H54 (cell line): ENCODE data around the gene OPN4.
"Not testable (repeated sequence)": the region's sequence is repeated elsewhere in the genome, so short reads cannot be mapped to it uniquely, and the experiment has no call there.

Experiments
- DNase-seq: peaks from one replicate; pipeline ENCODE4 v3.0.0; 2011; ENCODE audit warnings: low spot score, mixed read lengths; ENCODE audit not compliant: insufficient read length
- FAIRE-seq: peaks from 3 replicates; lab custom pipeline; 2011; peaks lifted over from hg19 to GRCh38; lab: Jason Lieb, UNC
- POLR2A ChIP-seq: IDR thresholded peaks from 2 replicates; pipeline ENCODE4 v1.6.1; 2011; ENCODE audit warnings: low read depth, mild to moderate bottlenecking, low read length

Gene OPN4

DNA sequence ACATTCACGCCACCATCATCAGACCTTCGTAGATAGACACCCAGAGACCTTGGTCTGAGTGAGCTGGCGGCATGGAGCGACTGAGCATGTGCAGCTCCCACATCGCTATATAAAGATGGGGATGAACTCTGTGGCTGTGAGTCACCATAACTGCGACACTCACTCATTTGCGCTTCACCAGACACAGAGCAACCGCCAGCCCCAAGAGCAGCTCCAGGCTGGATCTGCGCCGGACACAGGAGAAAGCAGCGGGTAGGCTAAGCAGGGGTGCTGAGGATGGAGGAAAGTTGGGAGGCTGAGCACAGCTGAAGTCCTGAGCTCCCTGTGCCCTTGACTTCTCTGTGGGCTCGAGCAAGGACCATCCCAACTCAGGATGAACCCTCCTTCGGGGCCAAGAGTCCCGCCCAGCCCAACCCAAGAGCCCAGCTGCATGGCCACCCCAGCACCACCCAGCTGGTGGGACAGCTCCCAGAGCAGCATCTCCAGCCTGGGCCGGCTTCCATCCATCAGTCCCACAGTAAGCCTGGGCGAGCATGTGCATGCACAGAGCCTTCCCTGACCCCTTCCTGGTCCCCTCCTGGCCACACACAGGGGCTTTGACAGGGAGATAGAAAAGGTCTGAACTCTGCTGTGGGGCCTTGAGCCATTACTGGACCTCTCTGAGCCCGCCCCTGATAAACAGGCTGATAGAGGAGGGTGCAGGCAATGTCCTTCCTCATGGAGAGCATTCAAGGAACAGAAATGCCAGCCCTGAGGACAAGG lies at the start of gene OPN4:
OPN4 (plus strand) TSS at position 137 of the 762 bp plus-strand sequence; CDS start at position 374, 237 bp downstream.
- DNase-seq, result peak; percentile 90
- peak; percentile 37 for TF ChIP-seq POLR2A
- FAIRE-seq, result peak; percentile 70

GRCh38 chr10:86607674-86608073 lies 46.7 kb upstream of the OPN4 start:
- no peak for FAIRE-seq
- no peak for DNase-seq
- no peak for TF ChIP-seq POLR2A

DNA sequence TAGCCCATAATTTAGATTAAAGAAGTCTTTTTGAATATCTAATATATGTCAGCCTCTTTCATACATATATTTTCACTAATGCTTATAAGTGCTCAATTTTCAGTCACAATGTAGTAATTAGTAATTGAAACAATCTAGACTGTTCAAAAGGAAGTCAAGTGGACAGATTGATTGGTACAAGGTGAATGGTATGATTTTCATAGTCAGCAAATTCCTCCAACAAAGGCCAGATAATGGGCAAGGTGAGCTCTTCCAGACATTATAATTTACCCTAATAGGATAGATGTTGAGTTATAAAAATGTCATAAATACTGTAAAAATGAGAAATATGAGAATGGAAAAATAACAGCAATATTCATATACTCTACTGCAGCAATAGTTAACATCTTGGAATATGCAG lies 44.4 kb upstream of the OPN4 start:
- no peak for FAIRE-seq
- no peak for DNase-seq
- TF ChIP-seq POLR2A, result no peak

GRCh38 chr10:86611386-86611785 lies 43.0 kb upstream of the OPN4 start:
- DNase-seq (no peak), FAIRE-seq (no peak)
- TF ChIP-seq POLR2A, result no peak

- no peak for TF ChIP-seq POLR2A
- no peak for FAIRE-seq
Measured at GRCh38 chr10:86613096-86613495, 41.3 kb upstream of the OPN4 start.

GRCh38 chr10:86613905-86614304 lies 40.4 kb upstream of the OPN4 start:
- DNase-seq (no peak), FAIRE-seq (no peak)
- no peak for TF ChIP-seq POLR2A

More at GRCh38 chr10:86613096-86613495, 41.3 kb upstream of the OPN4 start:
- DNase-seq, result no peak

- no peak for TF ChIP-seq POLR2A
- no peak for FAIRE-seq
Measured at GRCh38 chr10:86614853-86615252, 39.5 kb upstream of the OPN4 start.

DNA sequence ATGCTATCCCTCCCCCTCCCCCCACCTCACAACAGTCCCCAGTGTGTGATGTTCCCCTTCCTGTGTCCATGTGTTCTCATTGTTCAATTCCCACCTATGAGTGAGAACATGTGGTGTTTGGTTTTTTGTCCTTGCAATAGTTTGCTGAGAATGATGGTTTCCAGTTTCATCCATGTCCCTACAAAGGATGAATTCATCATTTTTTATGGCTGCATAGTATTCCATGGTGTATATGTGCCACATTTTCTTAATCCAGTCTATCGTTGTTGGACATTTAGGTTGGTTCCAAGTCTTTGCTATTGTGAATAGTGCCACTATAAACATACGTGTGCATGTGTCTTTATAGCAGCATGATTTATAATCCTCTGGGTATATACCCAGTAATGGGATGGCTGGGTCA lies 37.1 kb upstream of the OPN4 start:
- FAIRE-seq, result not testable (repeated sequence)

More at GRCh38 chr10:86614853-86615252, 39.5 kb upstream of the OPN4 start:
- DNase-seq, result no peak

GRCh38 chr10:86628311-86628710 lies 26.0 kb upstream of the OPN4 start:
- no peak for FAIRE-seq
- no peak for DNase-seq
- no peak for TF ChIP-seq POLR2A

More for the DNA sequence above, 37.1 kb upstream of the OPN4 start:
- DNase-seq, result not testable (repeated sequence)

- DNase-seq, result no peak
- FAIRE-seq, result no peak
- TF ChIP-seq POLR2A, result no peak
Measured at GRCh38 chr10:86630079-86630478, 24.3 kb upstream of the OPN4 start.

DNA sequence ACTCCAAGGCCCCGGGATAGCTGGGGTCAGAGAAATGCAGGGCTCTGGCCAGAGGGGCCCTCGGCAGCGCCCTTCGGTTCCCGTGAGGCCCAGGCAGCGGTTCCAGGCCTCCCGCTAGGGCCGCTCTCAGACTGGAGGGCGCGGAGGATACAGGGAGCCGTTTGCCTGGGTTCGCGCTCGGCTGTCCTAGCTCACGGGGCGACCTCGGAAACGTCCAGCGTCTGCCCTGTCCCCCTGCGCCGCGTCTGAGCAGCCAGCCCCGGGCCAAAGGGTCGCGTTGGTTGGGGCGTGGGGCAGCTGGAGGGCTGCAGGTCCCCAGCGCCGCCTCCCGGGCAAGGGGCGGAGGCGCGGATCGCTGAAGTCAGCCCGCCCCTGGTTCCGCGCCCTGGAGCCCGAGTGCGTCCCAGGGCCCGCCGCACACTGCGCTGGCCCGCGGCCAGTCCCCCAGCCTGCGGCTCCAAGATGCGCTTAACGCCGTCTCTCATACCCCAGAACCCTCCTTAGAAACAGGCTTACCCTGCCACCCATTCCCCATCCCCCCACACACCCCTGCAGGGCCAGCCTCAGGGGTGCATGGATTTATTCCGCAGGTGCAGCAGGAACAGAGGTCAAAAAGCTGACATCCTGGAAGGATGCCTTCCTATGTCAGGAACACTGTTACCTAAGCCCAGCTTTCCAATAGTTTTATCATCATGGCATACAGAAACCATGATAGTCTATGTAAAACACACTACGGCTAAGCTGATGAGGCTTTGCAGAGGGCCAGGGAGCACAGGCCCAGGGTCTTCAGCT lies 22.1 kb upstream of the OPN4 start:
- DNase-seq (no peak), FAIRE-seq (no peak)
- no peak for TF ChIP-seq POLR2A

- TF ChIP-seq POLR2A, result no peak
- DNase-seq, result no peak
- no peak for FAIRE-seq
Measured at GRCh38 chr10:86632951-86633350, 21.4 kb upstream of the OPN4 start.

DNA sequence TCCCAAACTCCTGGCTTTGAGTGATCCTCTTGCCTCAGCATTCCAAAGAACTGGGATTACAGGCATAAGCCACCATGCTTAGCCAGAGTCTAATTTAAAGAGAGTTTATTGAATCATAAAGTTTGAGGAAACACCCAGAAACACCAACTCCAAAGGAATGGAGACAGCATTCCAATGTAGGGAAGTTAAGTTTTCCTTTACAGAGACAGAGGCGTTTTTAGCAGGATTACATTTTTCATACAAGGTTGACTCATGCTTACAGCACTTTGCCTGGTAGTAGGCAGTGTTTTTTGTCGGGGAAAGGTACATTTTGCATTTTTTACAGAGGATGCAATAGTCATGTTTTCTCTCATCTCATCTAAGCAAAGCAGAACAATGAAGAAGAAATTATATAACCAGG lies 18.9 kb upstream of the OPN4 start:
- no peak for TF ChIP-seq POLR2A
- peak; percentile 67 for DNase-seq
- FAIRE-seq, result peak; percentile 88

DNA sequence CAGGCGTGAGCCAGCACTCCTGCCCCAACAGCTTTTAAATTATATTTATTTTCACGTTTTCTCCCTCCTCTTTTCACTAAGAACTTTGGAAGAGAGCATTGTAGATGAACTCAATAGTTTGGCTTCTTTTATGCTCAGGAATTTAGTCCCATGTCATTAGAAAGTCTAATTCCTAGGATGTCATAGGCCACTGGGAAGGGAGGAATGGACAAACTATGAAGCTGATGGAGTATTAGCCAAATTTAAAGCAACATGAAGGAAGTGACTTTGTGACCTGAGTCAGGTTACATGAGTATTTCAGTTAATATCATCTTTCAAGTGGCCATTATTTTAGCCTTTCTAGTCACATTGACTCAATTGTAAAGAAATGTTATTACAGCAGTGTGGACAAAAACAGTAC lies 18.0 kb upstream of the OPN4 start:
- no peak for DNase-seq
- no peak for TF ChIP-seq POLR2A
- no peak for FAIRE-seq
